HuH-7 (cell line): ENCODE measurements around the gene PARG.
"Not testable (repeated sequence)": the region's sequence is repeated elsewhere in the genome, so short reads cannot be mapped to it uniquely, and the experiment has no call there.

Experiments used
- DNase-seq: peaks from one replicate; pipeline ENCODE4 v3.0.0; 2011; ENCODE audit warnings: low spot score

The PARG gene

DNA sequence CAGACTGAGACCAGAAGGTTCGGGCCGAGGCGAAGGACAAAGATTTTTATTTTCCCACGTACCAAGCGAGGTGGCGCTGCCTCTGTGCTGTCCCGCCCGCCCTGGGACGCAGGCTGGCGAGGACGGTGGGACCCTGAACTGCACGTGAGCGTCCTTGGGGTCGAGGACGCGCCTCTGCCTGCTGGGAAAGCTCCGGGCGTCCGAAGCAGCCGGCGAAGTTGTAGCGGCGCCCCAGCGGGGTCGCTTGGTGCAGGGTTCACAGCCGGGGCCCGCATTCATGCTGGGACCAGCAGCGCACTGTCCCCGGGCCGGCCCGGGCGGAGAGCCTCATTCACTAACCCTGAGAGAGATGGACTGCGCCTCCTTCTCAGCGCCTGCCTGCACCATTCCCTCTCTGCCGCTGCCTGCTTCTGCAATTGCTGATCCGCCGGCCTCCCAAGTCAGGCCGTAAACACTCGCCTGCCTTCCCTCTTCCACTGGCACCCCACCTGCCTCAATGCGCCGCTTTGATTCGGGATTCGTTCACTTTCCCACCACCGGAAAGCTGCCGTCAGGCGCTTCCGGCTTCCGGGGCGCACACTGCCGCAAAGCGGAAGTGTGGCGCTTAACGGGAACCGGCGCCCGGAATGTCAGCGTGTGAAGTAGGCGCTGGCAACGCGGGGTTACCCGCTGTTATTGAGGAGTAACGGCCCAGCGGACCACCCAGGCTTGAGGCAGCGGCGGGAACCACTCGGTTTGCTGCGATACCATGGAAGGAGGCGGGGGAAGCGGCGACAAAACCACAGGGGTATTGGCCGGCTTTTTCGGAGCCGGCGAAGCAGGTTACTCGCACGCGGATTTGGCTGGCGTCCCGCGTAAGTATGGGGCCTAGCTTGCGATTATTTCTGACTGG is at the start of gene PARG, which contains the start of gene TIMM23B:
TSS of gene PARG (minus strand) at position 581 of the 892 bp plus-strand sequence. CDS start at position 279, 302 bp downstream.
TSS of gene TIMM23B (plus strand) at position 607 of the 892 bp plus-strand sequence. CDS start at position 749, 142 bp downstream.
- DNase-seq: peak; percentile 11

DNA sequence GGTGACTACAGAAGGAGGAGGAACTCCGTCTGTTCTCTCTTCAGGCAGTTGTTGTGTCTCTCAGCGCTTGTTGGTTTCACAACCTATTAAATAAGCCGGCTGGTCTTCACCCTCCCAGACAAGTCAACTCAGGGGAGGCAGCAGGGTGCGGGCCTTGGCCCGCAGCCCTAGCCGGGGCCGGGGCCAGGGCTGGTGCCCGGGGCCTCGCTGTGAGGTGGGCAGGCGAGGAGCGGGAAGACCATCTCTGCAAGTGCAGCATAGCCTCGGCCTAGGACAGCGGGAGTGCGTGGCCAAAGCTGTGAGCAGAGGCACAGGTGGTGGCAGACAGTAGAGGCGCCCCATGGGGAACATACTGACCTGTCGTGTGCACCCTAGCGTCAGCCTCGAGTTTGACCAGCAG is 46.5 kb upstream of the PARG start, which contains the start of gene AGAP6:
TSS of gene AGAP6 (plus strand) at position 31 of the 400 bp plus-strand sequence. CDS start at position 341, 310 bp downstream.
- not testable (repeated sequence) for DNase-seq

DNA sequence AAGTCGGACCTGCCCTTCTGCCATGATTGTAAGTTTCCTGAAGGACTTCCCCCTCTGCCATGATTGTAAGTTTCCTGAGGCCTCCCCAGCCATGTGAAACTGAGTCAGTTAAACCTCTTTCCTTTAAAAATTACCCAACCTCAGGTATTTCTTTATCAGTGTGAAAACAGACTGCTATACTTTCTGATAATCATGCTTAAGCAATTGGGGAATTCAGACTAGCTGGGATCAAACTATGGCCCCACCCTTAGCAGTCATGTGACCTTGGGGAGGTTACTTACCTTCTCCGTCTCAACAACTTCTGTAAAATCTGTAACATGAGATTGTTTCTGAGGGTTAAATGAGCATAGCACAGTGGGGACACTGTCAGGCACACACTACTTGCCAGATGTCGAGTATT is 45.4 kb upstream of the PARG start:
- not testable (repeated sequence) for DNase-seq

DNA sequence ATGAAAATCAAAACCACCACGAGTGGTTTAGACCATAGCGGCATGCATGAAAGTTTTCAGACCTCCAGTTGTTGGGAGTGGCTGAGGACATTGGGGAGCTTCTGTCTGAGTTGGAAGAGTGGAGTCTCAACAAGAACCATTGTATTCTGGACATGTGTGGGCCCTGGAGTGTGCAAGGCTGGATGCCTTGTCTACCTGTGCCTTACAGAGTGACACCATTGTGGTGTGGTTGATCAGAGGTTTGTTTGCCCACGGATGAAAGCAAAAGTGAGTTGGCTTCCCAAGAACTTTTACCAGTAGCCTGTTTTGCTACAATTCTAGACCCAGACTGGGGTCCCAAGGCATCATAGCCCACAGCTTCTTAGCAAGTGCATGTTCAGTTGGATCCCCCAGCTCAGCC is 35.9 kb upstream of the PARG start:
- not testable (repeated sequence) for DNase-seq

DNA sequence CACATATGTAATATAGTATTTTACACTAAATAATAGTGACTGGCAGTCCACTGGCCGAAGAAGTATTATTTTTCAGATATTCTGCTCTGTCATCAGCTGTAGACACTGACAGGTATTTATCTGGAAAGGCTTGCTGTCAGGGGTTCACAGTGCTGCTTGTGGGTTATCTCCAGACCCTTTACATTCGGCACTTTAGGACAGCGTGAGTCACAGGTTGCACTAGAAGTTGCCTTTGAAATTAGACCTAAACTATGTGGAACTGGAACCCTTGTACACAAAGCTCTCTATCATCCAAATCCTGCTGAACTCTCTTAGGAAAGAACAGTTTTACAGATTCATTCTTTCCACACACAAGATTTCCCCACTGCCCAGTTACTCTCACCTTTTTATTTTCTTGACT is 30.3 kb upstream of the PARG start:
- not testable (repeated sequence) for DNase-seq

DNA sequence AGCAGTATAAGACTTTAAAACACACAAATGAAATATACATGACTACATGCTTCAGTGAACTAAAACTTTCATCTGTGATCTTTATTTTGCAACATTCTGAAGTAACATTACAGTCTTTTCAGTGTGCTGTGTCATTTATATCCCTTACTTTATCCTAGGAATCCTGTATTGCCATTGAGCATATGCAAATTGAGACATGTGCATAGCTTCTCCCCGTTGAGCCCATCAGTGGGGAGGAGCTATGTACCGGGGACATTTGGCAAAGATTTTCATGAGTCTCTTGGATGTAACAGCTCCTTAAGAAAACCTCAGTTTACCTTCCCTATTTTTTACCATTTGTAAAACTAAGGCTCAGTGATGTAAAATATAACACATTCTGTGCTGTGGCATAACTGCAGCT is 29.6 kb upstream of the PARG start:
- DNase-seq: not testable (repeated sequence)

DNA sequence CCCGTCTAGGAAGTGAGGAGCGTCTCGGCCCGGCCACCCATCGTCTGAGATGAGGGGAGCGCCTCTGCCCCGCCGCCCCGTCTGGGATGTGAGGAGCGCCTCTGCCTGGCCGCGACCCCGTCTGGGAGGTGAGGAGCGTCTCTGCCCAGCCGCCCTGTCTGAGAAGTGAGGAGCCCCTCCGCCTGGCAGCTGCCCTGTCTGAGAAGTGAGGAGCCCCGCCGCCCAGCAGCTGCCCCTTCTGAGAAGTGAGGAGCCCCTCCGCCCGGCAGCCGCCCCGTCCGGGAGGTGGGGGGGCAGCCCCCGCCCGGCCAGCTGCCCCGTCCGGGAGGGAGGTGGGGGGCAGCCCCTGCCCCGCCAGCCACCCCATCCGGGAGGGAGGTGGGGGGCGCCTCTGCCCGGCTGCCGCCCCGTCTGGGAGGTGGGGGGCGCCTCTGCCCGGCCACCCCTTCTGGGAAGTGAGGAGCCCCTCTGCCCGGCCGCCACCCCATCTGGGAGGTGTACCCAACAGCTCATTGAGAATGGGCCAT is 28.6 kb upstream of the PARG start:
- not testable (repeated sequence) for DNase-seq

DNA sequence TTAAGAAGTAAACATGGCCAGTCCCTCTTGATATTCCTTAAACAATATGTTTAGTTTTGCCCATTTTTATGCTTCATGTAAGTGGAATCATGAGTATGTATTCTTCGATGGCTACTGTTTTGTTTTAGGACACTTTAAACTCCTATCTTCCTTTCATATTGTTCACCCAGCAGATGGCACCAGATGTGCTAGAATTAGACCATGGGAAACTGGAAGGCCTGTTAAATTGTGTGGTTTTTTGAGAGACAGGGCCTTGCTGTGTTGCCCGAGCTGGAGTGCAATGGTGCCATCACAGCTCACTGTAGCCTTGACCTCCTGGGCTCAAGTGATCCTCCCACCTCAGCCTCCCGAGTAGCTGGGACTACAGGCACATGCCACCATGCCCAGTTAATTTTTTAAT is 11.3 kb upstream of the PARG start:
- DNase-seq: not testable (repeated sequence)

DNA sequence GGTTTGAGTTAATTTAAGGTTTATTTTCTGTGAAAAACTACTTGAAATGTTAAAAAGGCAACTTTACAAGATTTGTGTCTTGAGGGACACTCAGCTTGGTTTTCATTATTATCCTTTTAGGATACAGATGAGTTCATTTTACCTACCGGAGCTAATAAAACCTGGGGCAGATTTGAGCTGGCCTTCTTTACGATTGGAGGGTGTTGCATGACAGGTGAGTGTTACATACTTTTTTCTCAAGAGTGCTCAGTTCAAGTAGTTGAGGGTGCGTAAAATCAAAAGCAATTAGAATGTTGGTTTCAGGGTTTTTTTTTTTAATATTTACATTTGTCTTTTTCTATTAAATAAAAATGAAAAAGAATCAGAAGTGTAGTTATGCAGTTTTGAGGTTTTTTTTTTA is 10.2 kb upstream of the PARG start:
- DNase-seq: not testable (repeated sequence)

DNA sequence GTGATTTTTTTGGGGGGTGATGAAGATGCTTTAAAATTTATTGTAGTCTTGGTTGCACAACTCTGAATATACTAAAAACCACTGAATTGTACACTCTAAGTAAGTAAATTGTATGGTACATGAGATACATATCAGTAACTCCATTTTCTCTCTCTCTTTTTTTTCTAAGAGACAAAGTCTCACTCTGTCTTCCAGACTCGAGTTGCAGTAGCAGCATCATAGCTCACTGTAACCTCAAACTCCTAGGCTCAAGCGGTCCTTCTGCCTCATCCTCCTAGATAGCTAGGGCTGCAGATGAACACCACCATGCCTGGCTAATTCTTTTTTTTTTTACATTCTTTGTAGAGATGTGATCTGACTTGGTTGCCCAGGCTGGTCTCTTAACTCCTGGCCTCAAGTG is 6.9 kb upstream of the PARG start:
- DNase-seq: not testable (repeated sequence)

DNA sequence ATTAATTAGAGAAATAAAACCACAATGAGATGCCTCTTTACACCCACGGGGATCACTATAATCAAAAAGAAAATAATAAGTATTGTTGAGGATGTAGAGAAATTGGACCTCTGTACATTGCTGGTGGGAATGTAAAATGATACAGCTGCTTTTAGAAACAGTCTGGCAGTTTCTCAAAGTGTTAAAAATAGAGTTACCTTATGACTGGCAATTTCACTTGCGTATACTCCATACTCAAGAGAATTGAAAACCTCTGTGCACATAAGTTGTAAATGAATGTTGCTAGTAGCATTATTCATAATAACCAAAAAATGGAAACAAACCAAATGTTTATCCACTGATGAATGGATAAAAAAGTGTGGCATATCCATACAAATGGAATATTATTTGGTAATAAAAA is 6.3 kb upstream of the PARG start:
- DNase-seq: not testable (repeated sequence)

DNA sequence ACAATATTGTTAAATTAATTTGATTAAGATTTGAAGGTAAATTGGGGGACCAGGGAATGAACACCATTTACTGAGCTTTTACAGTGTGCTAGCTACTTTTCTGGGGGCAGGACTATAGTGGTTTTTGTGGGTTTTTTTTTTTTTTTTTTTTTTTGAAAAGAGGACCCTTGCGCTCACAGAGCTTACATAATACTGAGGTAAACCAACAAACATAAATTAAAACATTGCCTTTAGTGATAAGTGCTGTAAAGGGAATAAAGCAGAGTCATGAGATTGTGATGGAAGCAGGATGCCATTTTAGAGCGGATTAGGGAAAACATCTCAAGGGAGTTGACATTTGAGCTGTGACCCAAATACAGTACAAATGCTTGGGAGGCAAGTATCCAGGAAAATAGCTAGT is 1.8 kb upstream of the PARG start:
- DNase-seq: not testable (repeated sequence)

DNA sequence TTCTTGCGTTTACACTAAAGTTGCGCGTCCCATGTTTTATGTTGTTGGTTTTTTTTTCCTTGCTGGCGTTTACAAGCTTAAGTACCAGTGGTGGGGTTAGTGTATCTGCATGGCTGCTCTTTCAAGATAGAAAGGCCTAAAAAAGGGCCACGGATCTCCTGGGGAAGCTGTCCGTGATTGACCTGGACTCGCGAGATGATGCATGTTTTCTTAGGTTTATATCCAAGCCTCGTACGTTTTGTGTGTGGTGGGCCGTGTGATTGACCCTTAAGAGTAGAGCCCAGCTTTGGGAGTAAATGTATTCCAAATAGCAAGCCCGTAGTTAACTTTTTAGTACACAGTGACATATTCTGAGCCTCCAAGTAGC is 495 bp upstream of the PARG start:
- DNase-seq: not testable (repeated sequence)

DNA sequence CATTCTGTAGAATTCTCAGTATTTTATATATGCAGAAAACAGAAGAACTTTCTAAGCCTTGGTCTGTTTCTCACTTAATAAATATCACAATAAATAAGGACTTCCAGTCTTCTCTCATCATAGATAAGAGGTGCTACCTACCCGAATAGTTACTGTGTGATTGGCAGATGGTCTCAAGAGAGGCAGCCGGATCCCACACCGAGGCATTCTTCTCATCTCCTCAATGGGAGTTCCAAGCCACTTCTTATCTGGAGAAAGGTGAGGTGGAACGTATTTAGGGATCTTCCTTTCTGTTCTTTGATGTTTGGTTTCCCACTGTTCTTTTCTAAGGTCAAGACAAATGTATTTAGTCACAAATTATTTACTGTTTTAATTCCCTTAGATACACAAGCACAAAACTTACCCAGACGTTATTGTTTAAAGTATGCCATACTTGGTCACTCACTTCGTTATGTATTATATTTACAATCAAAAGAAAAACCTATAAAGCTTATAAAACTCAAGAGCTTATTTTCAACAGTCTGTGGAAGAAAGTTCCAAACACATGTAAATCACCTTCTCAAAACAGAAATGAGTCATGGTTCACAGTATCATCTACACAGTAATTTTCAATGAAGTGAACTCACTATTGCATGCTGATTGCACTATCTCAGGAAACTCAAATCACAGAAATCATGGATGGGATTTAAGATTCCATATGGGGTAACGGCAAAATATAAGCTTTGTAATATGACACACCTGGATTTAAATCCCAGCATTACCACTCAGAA is 9.7 kb downstream of the PARG start:
- DNase-seq: not testable (repeated sequence)

DNA sequence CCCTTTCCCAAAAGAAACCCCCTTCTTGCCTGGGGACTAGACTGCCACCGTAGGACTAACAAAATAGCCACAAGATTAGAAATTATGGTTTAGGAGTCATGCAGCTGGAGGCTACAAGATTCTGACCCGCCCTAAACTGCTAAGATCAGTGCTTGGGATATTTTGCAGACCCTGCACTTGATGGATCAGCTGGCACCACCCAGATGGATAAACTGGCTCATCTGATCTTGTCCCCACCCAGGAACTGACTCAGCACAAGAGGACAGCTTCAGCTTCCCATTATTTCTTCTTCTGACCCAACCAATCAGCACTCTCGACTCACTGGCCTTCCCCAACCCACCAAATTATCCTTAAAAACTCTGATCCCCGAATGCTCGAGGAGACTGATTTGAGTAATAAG is 10.6 kb downstream of the PARG start:
- DNase-seq: not testable (repeated sequence)

DNA sequence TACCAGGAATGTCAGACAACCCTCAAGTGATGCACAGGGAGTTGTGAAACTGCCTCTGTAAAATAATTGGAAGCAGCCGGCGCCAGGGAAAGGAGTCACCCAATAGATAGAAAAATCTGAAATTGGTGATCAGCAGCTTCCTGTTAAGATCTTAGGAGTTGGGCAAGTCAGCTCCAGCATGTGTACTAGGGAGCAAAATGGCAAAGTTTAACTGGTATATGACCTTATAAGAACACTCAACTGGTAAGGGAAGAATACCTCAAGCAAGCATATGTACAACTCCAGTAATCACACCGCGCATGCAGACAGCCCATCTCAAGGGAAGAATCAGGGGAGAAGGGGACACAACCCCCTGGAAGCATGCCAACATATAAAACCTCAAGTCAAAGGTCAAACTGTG is 18.3 kb downstream of the PARG start:
- DNase-seq: not testable (repeated sequence)

DNA sequence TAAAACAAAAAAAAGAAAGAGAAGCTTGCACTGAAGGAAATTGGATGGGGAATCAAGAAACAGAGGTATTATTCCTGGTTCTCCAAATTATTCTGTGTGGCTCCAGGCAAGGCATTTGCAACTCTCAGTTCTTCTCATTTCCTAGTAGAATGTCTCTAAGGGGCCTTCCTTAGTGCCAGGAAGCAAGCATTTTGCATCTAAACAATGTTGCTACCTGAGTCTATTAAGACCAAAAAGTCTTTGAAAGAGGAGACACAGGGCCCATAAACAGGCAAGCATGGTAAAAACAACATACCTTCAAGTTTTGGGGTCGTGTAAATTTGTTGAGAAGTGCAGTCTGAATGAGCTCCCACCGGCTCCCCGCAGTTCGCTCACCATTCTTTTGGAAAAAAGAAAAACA is 19.8 kb downstream of the PARG start:
- DNase-seq: not testable (repeated sequence)

DNA sequence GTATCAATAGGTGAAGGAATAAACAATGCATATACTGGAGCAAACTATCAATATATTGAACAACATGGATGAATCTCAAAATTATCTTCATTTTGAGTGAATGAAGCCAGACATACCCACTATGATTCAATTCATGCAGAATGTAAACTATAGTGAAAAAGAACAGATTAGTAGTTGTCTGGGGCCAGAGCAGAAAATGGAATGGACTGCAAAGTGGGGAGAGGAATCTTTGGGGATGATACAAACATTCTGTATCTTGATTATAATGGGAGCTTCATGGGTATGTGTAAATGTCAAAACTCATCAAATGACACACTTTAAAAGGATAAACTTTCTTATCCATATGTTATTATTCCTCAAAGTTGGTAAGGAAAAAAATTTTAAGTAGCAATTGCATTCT is 23.9 kb downstream of the PARG start:
- DNase-seq: not testable (repeated sequence)

DNA sequence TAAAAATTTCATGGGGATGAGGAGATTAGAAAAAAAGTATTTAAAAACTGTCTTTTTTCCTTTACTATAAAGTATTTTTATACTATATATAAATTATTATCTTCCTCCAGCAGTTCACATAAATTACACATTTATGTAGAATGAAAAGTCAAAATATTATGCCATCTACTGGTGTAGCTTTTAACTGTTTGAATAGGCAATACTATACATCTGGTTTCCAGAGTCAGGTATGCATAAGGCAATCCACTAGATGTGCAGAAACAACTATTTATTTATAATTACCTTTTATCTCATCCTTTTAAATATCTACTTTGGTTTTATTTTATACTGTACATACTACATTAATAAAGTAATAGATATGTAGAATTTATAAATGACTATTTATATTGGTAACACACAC is 25.4 kb downstream of the PARG start:
- DNase-seq: not testable (repeated sequence)

DNA sequence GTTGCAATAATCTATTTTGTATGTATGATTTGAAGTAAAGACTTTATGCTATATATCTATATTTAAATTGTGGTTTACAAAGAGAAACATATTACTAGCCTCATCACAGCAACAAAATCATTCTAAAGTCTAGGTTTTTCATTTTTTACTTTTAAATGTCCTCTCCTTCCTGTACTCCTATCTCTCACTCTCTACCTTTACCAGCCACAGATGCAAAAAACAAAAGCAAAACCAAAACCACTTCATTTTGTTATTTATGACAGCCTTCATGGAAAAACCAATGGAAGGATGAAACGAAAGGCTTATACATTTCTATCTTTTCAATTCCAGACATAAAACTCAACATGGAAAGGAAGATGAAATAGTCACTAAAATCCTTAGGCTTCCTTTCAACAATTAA is 31.5 kb downstream of the PARG start:
- not testable (repeated sequence) for DNase-seq

DNA sequence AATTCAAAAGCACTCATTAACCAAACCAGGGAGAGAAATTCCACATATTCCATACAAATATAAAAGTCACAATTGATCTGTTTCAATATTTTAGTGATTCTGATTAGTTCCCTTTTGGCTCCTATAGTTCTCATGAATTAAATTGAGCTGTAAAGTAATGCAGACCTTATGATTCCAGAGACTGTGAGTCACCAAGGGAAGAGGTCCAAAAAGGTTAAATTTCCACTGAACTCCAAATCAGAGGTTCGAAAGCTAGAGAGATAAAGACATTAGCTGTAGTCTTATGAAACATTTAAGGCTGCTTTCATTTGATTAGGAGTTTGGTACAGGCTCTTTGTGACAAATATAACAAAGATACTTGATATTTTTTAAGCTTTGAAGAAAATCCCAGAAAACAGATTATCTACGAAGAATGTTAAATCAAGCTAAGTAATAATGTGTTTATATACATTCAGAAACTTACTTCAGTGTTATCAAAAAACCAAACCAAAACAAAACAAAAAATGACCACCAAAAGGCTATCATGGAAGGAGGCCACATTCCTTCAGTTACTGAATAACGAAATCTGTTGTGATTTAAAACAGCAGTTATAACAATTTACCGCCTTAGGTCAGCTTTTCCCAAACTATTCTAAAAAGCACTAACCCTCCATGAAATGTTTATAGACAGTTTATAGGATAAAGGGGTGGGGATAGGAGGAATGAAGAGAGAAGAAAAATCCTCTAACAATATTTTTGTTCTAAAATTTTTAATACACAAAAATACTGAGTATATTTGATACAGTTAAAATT is 33.3 kb downstream of the PARG start:
- DNase-seq: not testable (repeated sequence)

DNA sequence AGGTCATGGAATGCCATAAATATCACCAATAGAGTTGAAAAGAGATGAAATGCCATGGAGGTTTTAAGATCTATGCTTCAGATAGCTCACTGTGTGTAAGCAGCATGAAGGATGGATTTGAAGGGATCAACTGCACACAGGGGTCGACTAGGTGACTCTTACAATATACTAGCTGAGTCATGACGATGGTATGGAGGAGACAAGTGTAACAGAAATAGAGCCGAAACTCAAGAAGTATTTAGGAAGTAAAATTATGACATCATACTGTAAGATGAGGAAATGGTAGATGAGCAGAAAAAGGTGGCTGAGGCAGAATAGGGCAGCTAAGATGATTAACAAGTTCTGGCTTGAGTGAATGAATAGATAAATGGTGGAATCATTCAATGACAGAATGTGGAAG is 38.0 kb downstream of the PARG start:
- DNase-seq: not testable (repeated sequence)
